Natural killer cell (primary cell): Measurements from ENCODE around the gene HEPACAM. TPM values are rescaled to one million over a fixed set of nuclear protein-coding genes. Genes with fewer than 3 reads are reported as not detected.

Experiments used
- ATAC-seq, 3 donors: fragments of 150-1000 bp in 2 of 3; fragments of 200-7000 bp in 1 of 3; cut with Tn5 transposase; 1 replicate in 1 of 3; 2 replicates in 2 of 3; pipeline ENCODE4 v1.10.0; 2021; ENCODE audit warnings: mild to moderate bottlenecking in 2 of 3, moderate library complexity in 2 of 3
- DNase-seq, 2 donors: peaks; one replicate each; pipeline versions ENCODE4 v3.0.0 to v3.0.0-alpha.2; 2013 to 2021; ENCODE audit warnings: mixed read lengths in 1 of 2
- H3K27ac ChIP-seq: one replicate; pipeline ENCODE4 v1.5.1; 2013; ENCODE audit warnings: mild to moderate bottlenecking, low read length
- H3K27me3 ChIP-seq: one replicate; pipeline ENCODE4 v1.6.1; 2013; ENCODE audit warnings: low read length; ENCODE audit not compliant: control insufficient read depth, insufficient read depth
- H3K36me3 ChIP-seq: one replicate; pipeline ENCODE4 v1.6.1; 2013; ENCODE audit warnings: low read length; ENCODE audit not compliant: control insufficient read depth, insufficient read depth
- H3K4me1 ChIP-seq: one replicate; pipeline ENCODE4 v1.6.1; 2013; ENCODE audit warnings: low read length; ENCODE audit not compliant: control insufficient read depth, insufficient read depth
- H3K4me3 ChIP-seq: one replicate; pipeline ENCODE4 v1.5.1; 2013; ENCODE audit warnings: low read length
- H3K9me3 ChIP-seq: one replicate; pipeline ENCODE4 v1.6.1; 2013; ENCODE audit warnings: low read length; ENCODE audit not compliant: control insufficient read depth, insufficient read depth
- H3K27ac Mint-ChIP-seq, 2 donors: one replicate each; pipeline ENCODE4 v1.8.0; 2022; ENCODE audit warnings: mild to moderate bottlenecking in 2 of 2, mixed read lengths in 2 of 2, moderate library complexity in 1 of 2
- H3K27me3 Mint-ChIP-seq, 2 donors: one replicate each; pipeline ENCODE4 v1.8.0; 2022; ENCODE audit warnings: low read depth in 2 of 2, mixed read lengths in 2 of 2
- H3K36me3 Mint-ChIP-seq: one replicate; pipeline ENCODE4 v1.8.0; 2022; ENCODE audit warnings: mixed read lengths
- H3K4me1 Mint-ChIP-seq, 2 donors: one replicate each; pipeline ENCODE4 v1.8.0; 2022; ENCODE audit warnings: mixed read lengths in 2 of 2
- H3K4me3 Mint-ChIP-seq: one replicate; pipeline ENCODE4 v1.8.0; 2022; ENCODE audit warnings: mild to moderate bottlenecking, moderate library complexity, mixed read lengths
- H3K9me3 Mint-ChIP-seq, 2 donors: one replicate each; pipeline ENCODE4 v1.8.0; 2022; ENCODE audit warnings: mixed read lengths in 2 of 2
- WGBS: methylation state at CpG from one replicate; pipeline ENCODE4 v1.1.7; 2013; ENCODE audit warnings: missing lambda C conversion rate; ENCODE audit not compliant: insufficient coverage; 5-methylcytosine and 5-hydroxymethylcytosine counted together
- intact Hi-C: fragments of 100-400 bp; cut with micrococcal nuclease; formaldehyde crosslinking; loops from one replicate; pipeline ENCODE4 v1.14.2; 2022
- total RNA-seq, 4 donors: library from RNA; stranded (reverse); fragments of 120-200 nt in 1 of 4; gene quantifications; one replicate each; pipeline versions ENCODE4 v1.2.3 to v1.2.4, GENCODE V29; 2013 to 2022
- TF ChIP-seq, protein P1 (sequence below): fragments of 200-600 bp; IDR thresholded peaks from one replicate; pipeline ENCODE4 v1.8.0; 2022; ENCODE audit warnings: antibody characterized with exemption

Gene HEPACAM
- total RNA-seq, 3 donors from 2014 or later (not counting 1 experiment from before 2014, with no cell fraction given): not detected

DNA sequence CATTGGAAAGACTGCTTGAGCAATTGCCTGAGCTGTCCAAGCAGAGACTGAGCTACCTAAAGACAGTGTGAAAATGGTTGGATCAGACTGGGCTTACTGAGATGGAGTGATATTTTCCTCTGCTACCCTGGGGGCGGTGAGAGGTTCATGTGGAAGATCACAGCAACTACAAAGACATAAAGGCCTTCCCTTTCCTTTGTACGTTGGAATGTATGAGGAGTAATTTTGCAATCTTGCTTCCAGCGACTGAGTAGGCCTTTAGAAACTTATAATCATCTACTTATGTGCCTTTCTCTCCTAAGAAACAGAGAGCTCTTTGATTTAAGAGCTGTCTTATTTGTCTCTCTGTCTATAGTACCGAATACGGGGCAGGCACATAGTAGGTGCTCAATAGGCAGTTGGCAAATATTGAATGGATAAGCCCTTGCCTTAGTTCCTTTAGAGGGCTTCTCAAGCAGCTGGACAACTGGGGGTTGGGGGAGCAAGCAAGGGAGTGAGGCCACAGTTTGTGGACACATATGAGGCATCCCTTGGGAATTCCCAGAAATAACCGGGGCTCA is 2.4 kb upstream of the HEPACAM start:
- WGBS: 97% methylated on average over 3 of the region's 6 CpGs
- Mint-ChIP-seq H3K4me1 (peaks cover 0 to under 1% of the 10 kb centered on the region in 2 donors), H3K9me3 (no peaks in the 10 kb centered on the region), H3K27me3 (peaks cover 7 to 16% of the 10 kb centered on the region in 2 donors), H3K36me3 (no peaks in the 10 kb centered on the region), H3K4me3 (no peak overlapping the region), H3K27ac (no peak overlapping the region)
- Histone ChIP-seq H3K36me3 (no peaks in the 10 kb centered on the region), H3K4me1 (no peaks in the 10 kb centered on the region), H3K4me3 (no peak overlapping the region), H3K27ac (no peak overlapping the region), H3K9me3 (no peaks in the 10 kb centered on the region), H3K27me3 (no peaks in the 10 kb centered on the region)
- ATAC-seq (no peak), DNase-seq (no peak)
- TF ChIP-seq, protein P1, sequence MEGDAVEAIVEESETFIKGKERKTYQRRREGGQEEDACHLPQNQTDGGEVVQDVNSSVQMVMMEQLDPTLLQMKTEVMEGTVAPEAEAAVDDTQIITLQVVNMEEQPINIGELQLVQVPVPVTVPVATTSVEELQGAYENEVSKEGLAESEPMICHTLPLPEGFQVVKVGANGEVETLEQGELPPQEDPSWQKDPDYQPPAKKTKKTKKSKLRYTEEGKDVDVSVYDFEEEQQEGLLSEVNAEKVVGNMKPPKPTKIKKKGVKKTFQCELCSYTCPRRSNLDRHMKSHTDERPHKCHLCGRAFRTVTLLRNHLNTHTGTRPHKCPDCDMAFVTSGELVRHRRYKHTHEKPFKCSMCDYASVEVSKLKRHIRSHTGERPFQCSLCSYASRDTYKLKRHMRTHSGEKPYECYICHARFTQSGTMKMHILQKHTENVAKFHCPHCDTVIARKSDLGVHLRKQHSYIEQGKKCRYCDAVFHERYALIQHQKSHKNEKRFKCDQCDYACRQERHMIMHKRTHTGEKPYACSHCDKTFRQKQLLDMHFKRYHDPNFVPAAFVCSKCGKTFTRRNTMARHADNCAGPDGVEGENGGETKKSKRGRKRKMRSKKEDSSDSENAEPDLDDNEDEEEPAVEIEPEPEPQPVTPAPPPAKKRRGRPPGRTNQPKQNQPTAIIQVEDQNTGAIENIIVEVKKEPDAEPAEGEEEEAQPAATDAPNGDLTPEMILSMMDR: no peak
- intact Hi-C loops: no loop called here

- H3K4me3 Mint-ChIP-seq: no peak overlapping the region
- Histone ChIP-seq H3K36me3 (no peaks in the 10 kb centered on the region), H3K27me3 (no peaks in the 10 kb centered on the region), H3K9me3 (no peaks in the 10 kb centered on the region), H3K4me3 (no peak overlapping the region), H3K4me1 (no peaks in the 10 kb centered on the region), H3K27ac (no peak overlapping the region)
- intact Hi-C loops: no loop called here
- H3K36me3 Mint-ChIP-seq: no peaks in the 10 kb centered on the region
- no peaks in the 10 kb centered on the region for H3K9me3 Mint-ChIP-seq
- no peaks in the 10 kb centered on the region for H3K4me1 Mint-ChIP-seq
- H3K27me3 Mint-ChIP-seq: peaks cover 7 to 16% of the 10 kb centered on the region in 2 donors
- H3K27ac Mint-ChIP-seq: no peak overlapping the region
- ATAC-seq: no peak
- WGBS: 83% methylated on average over 3 of the region's 3 CpGs
- TF ChIP-seq, protein P1: no peak
- no peak for DNase-seq
These were observed 1.6 kb upstream of the HEPACAM start for GRCh38 chr11:124937336-124937935.

DNA sequence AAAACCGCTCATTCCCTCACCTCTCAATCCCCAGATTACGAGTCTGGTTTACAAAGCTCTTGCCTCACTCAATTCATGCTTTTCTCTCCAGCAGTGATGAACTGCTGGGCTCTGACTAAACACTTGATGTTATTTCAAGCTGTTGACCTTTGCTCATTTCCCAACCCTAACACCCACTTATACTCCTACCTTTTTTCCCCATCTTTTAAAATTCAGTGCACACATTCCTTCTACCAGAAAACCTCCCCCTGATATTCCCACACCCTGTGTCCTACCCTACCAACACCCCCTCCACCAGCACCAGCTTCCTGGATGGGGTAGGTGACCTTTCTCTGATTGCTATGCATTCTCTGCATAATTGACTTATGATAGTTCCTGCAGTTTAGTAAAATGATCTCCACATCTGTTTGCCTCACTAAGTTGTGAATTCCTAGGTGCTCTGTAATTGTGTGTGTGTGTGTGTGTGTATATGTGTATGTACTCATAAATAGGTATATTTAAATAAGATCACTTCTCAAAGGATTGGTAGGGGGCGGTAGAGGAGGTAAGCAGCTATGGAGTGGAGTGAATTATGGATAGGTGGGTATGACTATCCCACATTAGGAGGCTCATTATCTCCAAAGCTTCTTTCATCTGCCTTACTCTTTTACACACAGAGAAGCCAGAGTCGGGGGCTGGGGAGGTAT is 842 bp downstream of the HEPACAM start:
- no peaks in the 10 kb centered on the region for H3K9me3 ChIP-seq
- no peak overlapping the region for H3K27ac ChIP-seq
- no peak for ATAC-seq
- Mint-ChIP-seq H3K27ac (no peak overlapping the region), H3K9me3 (no peaks in the 10 kb centered on the region), H3K4me3 (no peak overlapping the region), H3K27me3 (peaks cover 7 to 16% of the 10 kb centered on the region in 2 donors), H3K36me3 (no peaks in the 10 kb centered on the region), H3K4me1 (no peaks in the 10 kb centered on the region)
- H3K4me3 ChIP-seq: no peak overlapping the region
- TF ChIP-seq, protein P1: no peak
- WGBS: 93% methylated on average over 2 of the region's 4 CpGs
- H3K4me1 ChIP-seq: no peaks in the 10 kb centered on the region
- no peak for DNase-seq
- no peaks in the 10 kb centered on the region for H3K27me3 ChIP-seq
- H3K36me3 ChIP-seq: no peaks in the 10 kb centered on the region
- intact Hi-C loops: no loop called here
